Measurements from ENCODE around the gene CEP350. TPM values are rescaled to one million over a fixed set of nuclear protein-coding genes. Genes with fewer than 3 reads are reported as not detected.

CEP350 gene
- total RNA-seq, 2 experiments from 2014 or later = 31.7 to 34.2 TPM

DNA sequence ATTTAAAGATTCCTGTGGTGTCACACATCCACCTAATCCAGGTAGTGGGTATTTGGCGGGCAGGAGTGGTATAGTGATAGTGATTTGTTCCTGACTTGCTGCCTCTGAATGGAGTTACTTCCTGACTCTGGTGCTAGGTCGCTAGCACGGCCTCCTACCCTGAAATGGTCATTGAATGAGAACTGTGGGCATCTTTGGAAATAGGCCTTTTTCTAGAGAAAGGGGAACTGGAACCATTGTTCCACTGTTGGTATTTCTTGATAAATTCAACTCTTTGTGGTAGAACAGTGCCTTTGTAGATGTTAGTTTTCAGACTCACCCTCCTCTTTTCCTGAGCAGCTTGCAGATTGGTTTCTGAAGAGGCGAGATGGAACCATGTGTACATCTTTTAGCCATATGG lies 201.6 kb downstream of the CEP350 start:
- H3K4me1 Mint-ChIP-seq (ENCODE audit: low read depth) = peaks cover 31% of the 10 kb centered on the region
- peak overlapping the region; percentile 18 for H3K4me3 Mint-ChIP-seq
- ChIA-PET CTCF (interaction anchor here (0.7 to 3.5 kb wide), 2 partner anchors 18 to 23 kb away, joined by 3 to 15 read pairs; no protein-coding TSS in a partner anchor), POLR2A (no interaction called here)
- H3K36me3 Mint-ChIP-seq = no peaks in the 10 kb centered on the region
- DNase-seq = no peak
- intact Hi-C loops (cut with micrococcal nuclease) = loop anchor here (5.0 to 10.0 kb wide), 2 partner anchors 341 to 476 kb away; partner anchors contain the start of gene XPR1
- H3K27ac Mint-ChIP-seq = no peak overlapping the region
- H3K9me3 Mint-ChIP-seq = no peaks in the 10 kb centered on the region
- H3K27me3 Mint-ChIP-seq = no peaks in the 10 kb centered on the region

DNA sequence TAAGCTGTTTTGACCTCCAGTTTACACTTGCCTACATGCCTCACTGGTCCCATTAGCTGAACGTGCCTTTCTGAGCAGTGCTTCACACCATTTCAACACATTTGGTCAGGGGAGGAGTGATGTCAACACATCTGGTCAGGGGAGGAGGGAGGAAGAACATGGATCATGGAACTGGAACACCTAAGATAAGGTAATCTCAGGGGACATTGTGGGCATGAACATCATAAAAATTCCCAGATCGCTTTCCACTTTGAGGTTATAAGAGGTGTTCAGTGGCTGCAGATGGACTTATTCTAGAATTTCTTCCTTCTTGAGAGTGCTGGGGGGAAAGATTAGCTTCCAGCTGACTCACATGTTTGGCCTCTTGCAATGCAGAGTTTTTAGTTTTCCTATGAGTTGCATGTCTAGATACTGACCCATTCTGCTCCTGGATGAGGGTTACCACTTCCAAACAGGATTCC lies 202.1 kb downstream of the CEP350 start:
- Mint-ChIP-seq H3K4me3 (peak overlapping the region; percentile 3), H3K27ac (no peak overlapping the region), H3K9me3 (no peaks in the 10 kb centered on the region), H3K36me3 (no peaks in the 10 kb centered on the region), H3K4me1 (ENCODE audit: low read depth) (peaks cover 31% of the 10 kb centered on the region), H3K27me3 (no peaks in the 10 kb centered on the region)
- intact Hi-C loops (cut with micrococcal nuclease) = loop anchor here (5.0 to 10.0 kb wide), 2 partner anchors 342 to 476 kb away; partner anchors contain the start of gene XPR1
- CTCF ChIA-PET = interaction anchor here (1.1 to 3.5 kb wide), 2 partner anchors 22 to 344 kb away, joined by 3 to 15 read pairs; no protein-coding TSS in a partner anchor
- DNase-seq = no peak
- POLR2A ChIA-PET = no interaction called here

GRCh38 chr1:180157108-180157507 lies 202.5 kb downstream of the CEP350 start:
- ChIA-PET POLR2A (no interaction called here), CTCF (interaction anchor here (1.1 to 3.5 kb wide), 2 partner anchors 22 to 345 kb away, joined by 3 to 15 read pairs; no protein-coding TSS in a partner anchor)
- H3K36me3 Mint-ChIP-seq = no peaks in the 10 kb centered on the region
- no peak overlapping the region for H3K27ac Mint-ChIP-seq
- peaks cover 31% of the 10 kb centered on the region for H3K4me1 Mint-ChIP-seq (ENCODE audit: low read depth)
- H3K27me3 Mint-ChIP-seq = no peaks in the 10 kb centered on the region
- DNase-seq = no peak
- no peaks in the 10 kb centered on the region for H3K9me3 Mint-ChIP-seq
- no peak overlapping the region for H3K4me3 Mint-ChIP-seq
- intact Hi-C loops (cut with micrococcal nuclease) = loop anchor here (5.0 to 10.0 kb wide), 2 partner anchors 342 to 475 kb away; partner anchors contain the start of gene XPR1

GRCh38 chr1:180157576-180158057 lies 203.0 kb downstream of the CEP350 start:
- intact Hi-C loops (cut with micrococcal nuclease) = loop anchor here (5.0 to 10.0 kb wide), 2 partner anchors 343 to 475 kb away; partner anchors contain the start of gene XPR1
- H3K36me3 Mint-ChIP-seq = no peaks in the 10 kb centered on the region
- ChIA-PET POLR2A (no interaction called here), CTCF (interaction anchor here (1.1 to 3.5 kb wide), 2 partner anchors 21 to 345 kb away, joined by 3 to 15 read pairs; no protein-coding TSS in a partner anchor)
- no peak overlapping the region for H3K4me3 Mint-ChIP-seq
- no peaks in the 10 kb centered on the region for H3K9me3 Mint-ChIP-seq
- no peak overlapping the region for H3K27ac Mint-ChIP-seq
- peaks cover 31% of the 10 kb centered on the region for H3K4me1 Mint-ChIP-seq (ENCODE audit: low read depth)
- DNase-seq = no peak
- H3K27me3 Mint-ChIP-seq = no peaks in the 10 kb centered on the region

- no peaks in the 10 kb centered on the region for H3K27me3 Mint-ChIP-seq
- H3K4me3 Mint-ChIP-seq = no peak overlapping the region
- POLR2A ChIA-PET = interaction anchor here (0.5 kb wide), 1 partner anchor 273 kb away, joined by 3 read pairs; no protein-coding TSS in a partner anchor
- CTCF ChIA-PET = interaction anchor here (0.6 to 3.5 kb wide), 7 partner anchors 9 to 623 kb away, joined by 3 to 15 read pairs (median 3); no protein-coding TSS in a partner anchor
- no peak overlapping the region for H3K27ac Mint-ChIP-seq
- no peak for DNase-seq
- H3K4me1 Mint-ChIP-seq (ENCODE audit: low read depth) = peaks cover 31% of the 10 kb centered on the region
- no peaks in the 10 kb centered on the region for H3K36me3 Mint-ChIP-seq
- intact Hi-C loops (cut with micrococcal nuclease) = loop anchor here (5.0 to 10.0 kb wide), 2 partner anchors 344 to 474 kb away; partner anchors contain the start of gene XPR1
- H3K9me3 Mint-ChIP-seq = no peaks in the 10 kb centered on the region
Measured at GRCh38 chr1:180158149-180159147, 203.8 kb downstream of the CEP350 start.

- Mint-ChIP-seq H3K36me3 (no peaks in the 10 kb centered on the region), H3K9me3 (no peaks in the 10 kb centered on the region), H3K4me3 (no peak overlapping the region), H3K27ac (no peak overlapping the region), H3K4me1 (ENCODE audit: low read depth) (peaks cover 26% of the 10 kb centered on the region), H3K27me3 (no peaks in the 10 kb centered on the region)
- no peak for DNase-seq
- ChIA-PET CTCF (interaction anchor here (1.0 kb wide), 1 partner anchor 345 kb away, joined by 5 read pairs; no protein-coding TSS in a partner anchor), POLR2A (no interaction called here)
- intact Hi-C loops (cut with micrococcal nuclease) = no loop called here
Measured at GRCh38 chr1:180160357-180160756, 205.7 kb downstream of the CEP350 start.

- no peak for DNase-seq
- Mint-ChIP-seq H3K36me3 (no peaks in the 10 kb centered on the region), H3K9me3 (no peaks in the 10 kb centered on the region), H3K4me3 (no peak overlapping the region), H3K27me3 (no peaks in the 10 kb centered on the region), H3K27ac (no peak overlapping the region), H3K4me1 (ENCODE audit: low read depth) (peaks cover 8% of the 10 kb centered on the region)
- intact Hi-C loops (cut with micrococcal nuclease) = no loop called here
- CTCF ChIA-PET = interaction anchor here (8.4 kb wide), 1 partner anchor 16 kb away, joined by 78 read pairs; no protein-coding TSS in a partner anchor
- POLR2A ChIA-PET = no interaction called here
Measured at GRCh38 chr1:180163041-180163440, 208.4 kb downstream of the CEP350 start.

Other genes with a start within 250 kb of the CEP350 start
- gene FAM163A, start 211.5 kb upstream of the CEP350 start, total RNA-seq = not detected
- gene TOR1AIP2, start 77.0 kb upstream of the CEP350 start, total RNA-seq = 10 to 100 TPM; 42.3 to 45.9 TPM
- gene TOR1AIP1, start 72.5 kb upstream of the CEP350 start, total RNA-seq = 10 to 100 TPM; 57.4 to 57.7 TPM
- gene QSOX1, start 200.1 kb downstream of the CEP350 start, total RNA-seq = 10 to 100 TPM; 40.3 to 42.4 TPM

Measured in activated CD4-positive, alpha-beta memory T cell treated with anti-CD3 and anti-CD28 coated beads for 36 hours (primary cell).